IMR-90 (cell line): ENCODE measurements around the gene POMT1. TPM values are rescaled to one million over a fixed set of nuclear protein-coding genes. Genes with fewer than 3 reads are reported as not detected.

Experiments
- ATAC-seq: fragments of 200-7000 bp; cut with Tn5 transposase; 2 replicates; pipeline ENCODE4 v1.9.1; 2020; ENCODE audit warnings: low read depth, mild to moderate bottlenecking, moderate library complexity
- BruUV-seq: library from RNA; stranded (reverse); fragments of 400-500 nt; replicated peaks from 2 replicates; lab custom pipeline; 2021; lab: Mats Ljungman, UMichigan
- CTCF ChIA-PET: fragments of 300-600 bp; formaldehyde crosslinking; extraction: SDS; loops from one replicate; lab custom pipeline; 2021; ENCODE audit warnings: antibody characterized with exemption; lab: Yijun Ruan, JAX
- POLR2A ChIA-PET: fragments of 300-600 bp; sonication (Branson Sonifier 250); formaldehyde crosslinking; loops from one replicate; lab custom pipeline; 2022; ENCODE audit warnings: antibody characterized with exemption; ENCODE audit not compliant: unreplicated experiment; lab: Charles Lee
- DNase-seq: peaks from one replicate; pipeline ENCODE4 v3.0.0; 2013
- H2AFZ ChIP-seq: replicated peaks from 2 replicates; pipeline ENCODE3; 2013; ENCODE audit warnings: low read length, mild to moderate bottlenecking; ENCODE audit not compliant: poor library complexity
- H2AK5ac ChIP-seq: 2 replicates; pipeline ENCODE4 v1.6.1; 2013; ENCODE audit warnings: low read depth, low read length, inconsistent platforms
- H2AK9ac ChIP-seq: replicated peaks from 2 replicates; pipeline ENCODE3; 2013; ENCODE audit warnings: mild to moderate bottlenecking, low read depth, low read length, moderate library complexity; ENCODE audit not compliant: poor library complexity
- H2BK120ac ChIP-seq: 2 replicates; pipeline ENCODE4 v1.6.1; 2013; ENCODE audit warnings: low read depth, low read length, inconsistent platforms
- H2BK15ac ChIP-seq: 3 replicates; pipeline ENCODE4 v1.6.1; 2013; ENCODE audit warnings: low read depth, low read length, inconsistent platforms
- H2BK20ac ChIP-seq: 2 replicates; pipeline ENCODE4 v1.6.1; 2013; ENCODE audit warnings: low read depth, mild to moderate bottlenecking, inconsistent platforms, low read length, moderate library complexity
- H2BK5ac ChIP-seq: 2 replicates; pipeline ENCODE4 v1.6.1; 2013; ENCODE audit warnings: mild to moderate bottlenecking, low read depth, low read length, inconsistent platforms; ENCODE audit not compliant: poor library complexity, severe bottlenecking
- H3K14ac ChIP-seq: replicated peaks from 2 replicates; pipeline ENCODE4 v1.6.1; 2013; ENCODE audit warnings: low read depth, low read length, inconsistent platforms
- H3K18ac ChIP-seq: 2 replicates; pipeline ENCODE4 v1.6.1; 2013; ENCODE audit warnings: low read depth, low read length, control low read depth
- H3K23ac ChIP-seq: 2 replicates; pipeline ENCODE4 v1.6.1; 2013; ENCODE audit warnings: low read depth, low read length, inconsistent platforms
- H3K27ac ChIP-seq: 2 replicates; pipeline ENCODE4 v1.5.1; 2013; ENCODE audit warnings: mild to moderate bottlenecking, control low read depth, low read length; ENCODE audit not compliant: insufficient read depth
- H3K27me3 ChIP-seq: 2 replicates; pipeline ENCODE4 v1.6.1; 2013; ENCODE audit warnings: low read length; ENCODE audit not compliant: control insufficient read depth, insufficient read depth
- H3K36me3 ChIP-seq: 2 replicates; pipeline ENCODE4 v1.6.1; 2013; ENCODE audit warnings: low read length, mixed read lengths; ENCODE audit not compliant: control insufficient read depth, insufficient read depth
- H3K4ac ChIP-seq: 2 replicates; pipeline ENCODE4 v1.6.1; 2013; ENCODE audit warnings: low read depth, low read length, inconsistent platforms
- H3K4me1 ChIP-seq: 2 replicates; pipeline ENCODE4 v1.6.1; 2013; ENCODE audit warnings: low read length, mixed read lengths; ENCODE audit not compliant: control insufficient read depth, insufficient read depth
- H3K4me2 ChIP-seq: 2 replicates; pipeline ENCODE4 v1.6.1; 2013; ENCODE audit warnings: low read depth, mild to moderate bottlenecking, control low read depth, low read length, moderate library complexity
- H3K4me3 ChIP-seq: 2 replicates; pipeline ENCODE4 v1.5.1; 2013; ENCODE audit warnings: low read depth, mild to moderate bottlenecking, control low read depth, low read length, moderate library complexity; ENCODE audit not compliant: insufficient read depth
- H3K56ac ChIP-seq: 2 replicates; pipeline ENCODE4 v1.6.1; 2013; ENCODE audit warnings: low read length, inconsistent platforms; ENCODE audit not compliant: insufficient read depth; ENCODE audit errors: extremely low read depth
- H3K79me1 ChIP-seq, 2 experiments: 2 replicates each; pipeline ENCODE4 v1.6.1; 2013; ENCODE audit warnings: low read length in 2 of 2, inconsistent platforms in 1 of 2, low read depth in 1 of 2
- H3K9ac ChIP-seq: 2 replicates; pipeline ENCODE4 v1.6.1; 2013; ENCODE audit warnings: low read depth, low read length, control low read depth
- H3K9me1 ChIP-seq: 2 replicates; pipeline ENCODE4 v1.6.1; 2013; ENCODE audit warnings: low read length, inconsistent platforms; ENCODE audit not compliant: insufficient read depth
- H3K9me3 ChIP-seq: 2 replicates; pipeline ENCODE4 v1.6.1; 2013; ENCODE audit warnings: low read length; ENCODE audit not compliant: control insufficient read depth, insufficient read depth
- H4K20me1 ChIP-seq: 2 replicates; pipeline ENCODE4 v1.6.1; 2013; ENCODE audit warnings: low read length, inconsistent platforms; ENCODE audit not compliant: insufficient read depth
- H4K5ac ChIP-seq: 2 replicates; pipeline ENCODE4 v1.6.1; 2013; ENCODE audit warnings: mild to moderate bottlenecking, low read depth, low read length, control low read depth
- H4K8ac ChIP-seq, 2 experiments: 2 replicates each; pipeline ENCODE4 v1.6.1; 2013; ENCODE audit warnings: low read depth in 2 of 2, low read length in 2 of 2, control low read depth in 1 of 2, inconsistent platforms in 1 of 2
- H4K91ac ChIP-seq: 2 replicates; pipeline ENCODE4 v1.6.1; 2013; ENCODE audit warnings: low read depth, low read length, inconsistent platforms; ENCODE audit not compliant: insufficient read depth
- BHLHE40 ChIP-seq: fragments of 150-350 bp; IDR thresholded peaks from 2 replicates; pipeline ENCODE4 v1.6.1; 2016; ENCODE audit warnings: mild to moderate bottlenecking, low read depth, low read length
- CEBPB ChIP-seq: IDR thresholded peaks from 2 replicates; pipeline ENCODE4 v1.6.1; 2012; ENCODE audit warnings: low read depth, low read length, improper control_type of control experiment
- CHD1 ChIP-seq: IDR thresholded peaks from 2 replicates; pipeline ENCODE4 v1.6.1; 2012; ENCODE audit warnings: low read depth, low read length, improper control_type of control experiment
- CTCF ChIP-seq: conservative IDR thresholded peaks from 2 replicates; pipeline ENCODE4 v1.5.1; 2012; ENCODE audit warnings: mild to moderate bottlenecking, low read depth, low read length, improper control_type of control experiment
- ELK1 ChIP-seq: fragments of 150-350 bp; IDR thresholded peaks from 2 replicates; pipeline ENCODE4 v1.6.1; 2016; ENCODE audit warnings: low read depth, mild to moderate bottlenecking, low read length, moderate library complexity, borderline replicate concordance
- FOS ChIP-seq: fragments of 150-350 bp; IDR thresholded peaks from 2 replicates; pipeline ENCODE4 v1.6.1; 2016; ENCODE audit warnings: low read depth, low read length
- MAFK ChIP-seq: IDR thresholded peaks from 2 replicates; pipeline ENCODE4 v1.6.1; 2012; ENCODE audit warnings: low read depth, low read length, improper control_type of control experiment
- MAZ ChIP-seq: IDR thresholded peaks from 2 replicates; pipeline ENCODE4 v1.6.1; 2012; ENCODE audit warnings: low read depth, mild to moderate bottlenecking, low read length, improper control_type of control experiment, moderate library complexity, borderline replicate concordance
- MXI1 ChIP-seq: IDR thresholded peaks from 2 replicates; pipeline ENCODE4 v1.6.1; 2012; ENCODE audit warnings: low read depth, mild to moderate bottlenecking, low read length, moderate library complexity, borderline replicate concordance
- NFE2L2 ChIP-seq: fragments of 150-350 bp; IDR thresholded peaks from 2 replicates; pipeline ENCODE4 v1.6.1; 2016; ENCODE audit warnings: low read depth, mild to moderate bottlenecking, low read length
- POLR2A ChIP-seq: IDR thresholded peaks from 2 replicates; pipeline ENCODE4 v1.6.1; 2012; ENCODE audit warnings: mild to moderate bottlenecking, low read depth, low read length
- RAD21 ChIP-seq: IDR thresholded peaks from 2 replicates; pipeline ENCODE4 v1.6.1; 2012; ENCODE audit warnings: low read length, improper control_type of control experiment
- RCOR1 ChIP-seq: IDR thresholded peaks from 2 replicates; pipeline ENCODE4 v1.6.1; 2012; ENCODE audit warnings: mild to moderate bottlenecking, low read length, improper control_type of control experiment; ENCODE audit not compliant: insufficient replicate concordance
- RFX5 ChIP-seq: IDR thresholded peaks from 2 replicates; pipeline ENCODE4 v1.8.0; 2012; ENCODE audit warnings: low read depth, mild to moderate bottlenecking, low read length, moderate library complexity
- SMC3 ChIP-seq: fragments of 150-350 bp; IDR thresholded peaks from 2 replicates; pipeline ENCODE4 v1.6.1; 2016; ENCODE audit warnings: low read depth, mild to moderate bottlenecking, antibody characterized with exemption, low read length, moderate library complexity
- USF2 ChIP-seq: fragments of 150-350 bp; IDR thresholded peaks from 2 replicates; pipeline ENCODE4 v1.6.1; 2017; ENCODE audit warnings: mild to moderate bottlenecking, antibody characterized with exemption, low read length, low read depth
- WGBS, 2 experiments: methylation state at CpG; one replicate each; pipeline versions ENCODE4 v1.1.5 to v1.1.7; 2013; ENCODE audit warnings: missing lambda C conversion rate in 2 of 2; ENCODE audit not compliant: insufficient read length in 1 of 2; ENCODE audit errors: extremely low coverage in 2 of 2; 5-methylcytosine and 5-hydroxymethylcytosine counted together
- dilution Hi-C: fragments of 300-500 bp; cut with HindIII; formaldehyde crosslinking; loops from one replicate; pipeline ENCODE4 v1.14.3; 2018; ENCODE audit warnings: low sequenced_read_pairs; ENCODE audit not compliant: unreplicated experiment
- in situ Hi-C: fragments of 300-500 bp; cut with MboI; formaldehyde crosslinking; loops from 3 replicates; pipeline ENCODE4 v1.14.3; 2019; ENCODE audit warnings: low sequenced_read_pairs, inconsistent platforms, mixed read lengths
- intact Hi-C: fragments of 100-400 bp; cut with micrococcal nuclease; formaldehyde crosslinking; loops from 2 replicates; pipeline ENCODE4 v1.10.0; 2022
- polyA plus RNA-seq, 3 experiments: library from polyadenylated mRNA; depleted of rRNA; stranded (reverse); fragments of >200 nt; gene quantifications; 2 replicates each; pipeline ENCODE4 v1.2.3, GENCODE V29; 2012; ENCODE audit warnings: low replicate concordance in 1 of 3
- total RNA-seq: library from RNA; depleted of rRNA; stranded (reverse); fragments of >200 nt; gene quantifications from 2 replicates; pipeline ENCODE4 v1.2.3, GENCODE V29; 2012

POMT1 gene
- total and polyA plus RNA-seq, 2 of the 4 experiments (the other 2 are of a cell fraction) = 24.2 to 36.5 TPM

DNA sequence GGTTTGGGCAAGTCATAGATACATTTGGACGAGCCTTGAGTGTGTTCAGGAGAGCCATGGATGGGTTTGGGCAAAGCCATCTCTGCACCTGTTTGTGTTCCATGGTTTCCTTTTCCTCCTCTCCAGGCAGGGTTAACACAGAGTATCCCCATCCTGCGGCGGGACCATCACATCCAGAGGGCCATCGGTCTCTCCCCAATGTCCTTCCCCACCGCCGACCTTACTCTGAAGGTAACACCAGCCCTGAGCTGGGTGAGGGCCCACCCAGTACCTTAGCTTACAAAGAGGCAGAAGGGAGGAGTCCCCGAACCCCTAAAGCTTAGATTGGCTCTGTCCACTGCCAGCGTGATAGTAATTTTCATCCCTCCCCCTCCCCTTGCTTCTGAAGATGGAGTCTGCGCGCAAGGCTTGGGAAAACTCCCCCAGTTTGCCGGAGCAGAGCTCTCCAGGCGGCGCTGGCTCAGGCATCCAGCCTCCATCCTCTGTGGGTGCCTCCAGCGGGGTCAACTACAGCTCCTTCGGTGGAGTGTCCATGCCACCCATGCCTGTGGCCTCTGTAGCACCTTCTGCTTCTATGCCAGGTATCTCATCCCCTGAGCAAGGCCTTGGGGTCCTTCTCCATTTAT is 18.0 kb upstream of the POMT1 start:
- no peak overlapping the region for H2BK120ac ChIP-seq
- no peaks in the 10 kb centered on the region for H3K27me3 ChIP-seq
- ATAC-seq (no peak), DNase-seq (no peak)
- H3K9me1 ChIP-seq = no peaks in the 10 kb centered on the region
- H4K91ac ChIP-seq = no peak overlapping the region
- H3K4me1 ChIP-seq = no peaks in the 10 kb centered on the region
- in situ Hi-C loops (no loop called here), dilution Hi-C loops (no loop called here), intact Hi-C loops (no loop called here)
- no peak overlapping the region for H3K9ac ChIP-seq
- no peak overlapping the region for H3K18ac ChIP-seq
- TF ChIP-seq CHD1 = no peak
- no peak for TF ChIP-seq NFE2L2
- TF ChIP-seq BHLHE40 = no peak
- TF ChIP-seq SMC3 = no peak
- no peak for TF ChIP-seq CTCF
- TF ChIP-seq RAD21 = no peak
- no peak for TF ChIP-seq POLR2A
- no peak for TF ChIP-seq RCOR1
- TF ChIP-seq RFX5 = no peak
- no peak for TF ChIP-seq ELK1
- no peak for TF ChIP-seq FOS
- TF ChIP-seq MAZ = no peak
- TF ChIP-seq CEBPB = no peak
- TF ChIP-seq MAFK = no peak
- TF ChIP-seq MXI1 = no peak
- TF ChIP-seq USF2 = no peak
- no peak overlapping the region for H3K23ac ChIP-seq
- ChIA-PET CTCF (no interaction called here), POLR2A (no interaction called here)
- H3K9me3 ChIP-seq = no peaks in the 10 kb centered on the region
- no peak overlapping the region for H3K4me2 ChIP-seq
- no peak overlapping the region for H2BK20ac ChIP-seq
- H3K14ac ChIP-seq = no peak overlapping the region
- no TSS peak for BruUV-seq
- 94% methylated on average over 5 of the region's 15 CpGs; no CpG with 5 or more reads in 1 of the 2 experiments for WGBS, 2 experiments
- no peak overlapping the region for H4K8ac ChIP-seq
- no peak overlapping the region for H3K4ac ChIP-seq
- H2BK5ac ChIP-seq = no peak overlapping the region
- peaks cover 89% of the 10 kb centered on the region for H3K36me3 ChIP-seq
- H2AK9ac ChIP-seq = no peak overlapping the region
- H4K20me1 ChIP-seq = peaks cover 19% of the 10 kb centered on the region
- H2AK5ac ChIP-seq = no peak overlapping the region
- no peak overlapping the region for H2BK15ac ChIP-seq
- no peak overlapping the region for H3K27ac ChIP-seq
- H3K4me3 ChIP-seq = no peak overlapping the region
- no peak overlapping the region for H2AFZ ChIP-seq
- H4K5ac ChIP-seq = no peak overlapping the region
- H3K79me1 ChIP-seq = peaks cover 31 to 56% of the 10 kb centered on the region in 2 experiments
- no peak overlapping the region for H3K56ac ChIP-seq
